COR-L47 (cell line): Measurements from ENCODE around the gene ISOC1.

ENCODE experiments used
- DNase-seq: peaks from one replicate; lab custom pipeline; 2025; lab: John Stamatoyannopoulos, UW

Gene ISOC1

DNA sequence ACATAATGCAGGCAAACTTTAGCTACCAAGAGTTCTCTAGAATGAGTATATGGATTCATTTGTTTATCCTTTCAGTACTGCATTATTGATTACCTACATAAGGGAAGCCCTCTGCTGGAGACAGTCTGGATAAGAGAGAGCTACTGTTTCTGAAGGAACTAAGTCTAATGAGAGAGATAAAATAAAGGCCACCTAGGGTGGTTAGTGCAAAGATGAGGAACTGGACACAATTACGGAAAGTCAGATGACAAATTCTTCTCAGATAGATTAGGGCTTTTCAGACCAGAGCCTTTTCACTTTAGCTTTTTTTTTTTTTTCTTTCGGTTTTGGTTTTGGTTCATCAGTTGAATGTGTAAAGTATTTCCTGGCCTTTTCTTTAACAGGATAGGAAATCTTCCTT is 31.3 kb downstream of the ISOC1 start:
- DNase-seq, result no peak

DNA sequence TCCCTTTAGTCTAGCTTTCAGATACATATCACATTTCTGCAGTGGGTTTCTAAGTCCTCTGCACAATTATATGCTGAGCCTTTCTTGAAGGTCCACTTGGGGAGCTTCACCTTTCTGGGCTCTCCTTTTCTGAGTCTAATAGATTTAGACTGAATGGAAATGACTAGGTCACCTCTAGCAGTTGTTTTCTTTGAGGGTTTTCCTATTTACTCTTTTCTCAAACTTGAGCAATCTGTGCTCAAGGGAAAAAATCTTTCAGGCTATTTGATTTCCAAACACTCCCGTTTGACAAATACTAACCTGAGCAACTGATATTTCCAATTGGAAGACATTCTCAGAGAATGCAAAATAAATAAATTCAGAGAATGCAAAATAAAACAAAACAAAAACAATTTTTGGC is 39.0 kb downstream of the ISOC1 start:
- DNase-seq, result no peak

- no peak for DNase-seq
These were observed 41.1 kb downstream of the ISOC1 start for GRCh38 chr5:129135633-129136032.

DNA sequence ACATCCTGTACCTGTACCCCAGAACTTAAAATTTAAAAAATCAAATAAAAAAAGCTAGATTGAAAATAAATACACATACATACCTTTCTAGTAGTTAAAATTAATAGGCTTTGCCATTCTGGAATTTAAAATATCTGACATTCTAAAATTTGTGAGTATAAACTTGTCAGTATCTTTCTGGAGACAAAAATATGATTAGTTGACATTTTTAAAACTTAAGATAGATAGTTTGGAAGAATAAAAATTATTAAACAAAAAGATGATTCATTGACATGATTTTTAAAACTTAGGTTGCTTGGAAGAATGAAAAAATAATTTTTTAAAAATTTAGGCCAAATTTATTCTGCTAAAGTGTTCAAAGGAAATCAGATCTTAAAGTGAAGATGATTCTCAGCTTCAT is 43.1 kb downstream of the ISOC1 start:
- DNase-seq, result no peak

DNA sequence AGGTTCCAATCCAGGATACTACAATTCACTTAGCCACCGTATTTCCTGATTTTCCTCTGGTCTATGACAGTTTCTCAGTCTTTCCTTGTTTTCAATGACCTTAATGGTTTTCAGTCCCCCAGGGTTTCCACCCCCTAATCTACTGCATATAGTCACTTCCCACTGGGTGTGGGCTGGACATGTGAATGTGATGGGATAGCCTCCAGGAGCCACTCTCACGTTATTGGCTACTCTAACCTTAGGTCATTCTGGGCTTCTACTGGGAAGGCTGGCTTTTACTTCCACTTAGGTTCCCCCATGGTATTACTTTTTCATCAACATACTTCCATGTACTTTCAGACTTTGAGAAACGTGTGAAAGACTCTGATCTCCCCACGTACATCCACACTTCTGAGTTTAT is 46.5 kb downstream of the ISOC1 start:
- no peak for DNase-seq

- no peak for DNase-seq
These were observed 47.1 kb downstream of the ISOC1 start for GRCh38 chr5:129141696-129142095.

DNA sequence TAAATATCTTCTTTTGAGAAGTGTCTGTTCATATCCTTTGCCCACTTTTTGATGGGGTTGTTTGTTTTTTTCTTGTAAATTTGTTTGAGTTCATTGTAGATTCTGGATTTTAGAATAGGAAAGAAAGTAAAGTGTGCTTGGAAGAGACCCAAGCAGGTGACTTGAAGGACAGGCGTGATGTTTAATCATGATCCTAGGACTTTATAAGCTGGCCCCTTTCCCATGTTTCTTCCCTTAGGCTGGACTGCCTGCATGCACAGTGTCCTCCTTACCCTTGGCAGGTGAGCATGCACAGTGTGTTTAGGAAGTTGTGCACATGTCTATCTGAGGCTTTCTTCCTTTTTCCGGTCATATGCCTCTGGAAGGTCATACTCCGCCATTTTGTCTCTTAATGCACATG is 61.3 kb downstream of the ISOC1 start:
- DNase-seq, result no peak

- no peak for DNase-seq
These were observed 67.3 kb downstream of the ISOC1 start for GRCh38 chr5:129161830-129162229.
